Astrocyte (in vitro differentiated cells and primary cell): ENCODE results near the gene IGSF23. TPM values are rescaled to one million over a fixed set of nuclear protein-coding genes. Genes with fewer than 3 reads are reported as not detected.

Source experiments
- DNase-seq: peaks from one replicate; pipeline ENCODE4 v3.0.0-alpha.2; 2010; ENCODE audit warnings: low read depth
- FAIRE-seq: peaks from 2 replicates; lab custom pipeline; 2011; peaks lifted over from hg19 to GRCh38; lab: Jason Lieb, UNC
- H2AFZ ChIP-seq: 2 replicates; pipeline ENCODE4 v1.6.0; 2012; ENCODE audit warnings: low read depth, low read length, inconsistent platforms
- H3K27ac ChIP-seq: 2 replicates; pipeline ENCODE4 v1.5.1; 2011; ENCODE audit warnings: low read depth, low read length, inconsistent platforms
- H3K27me3 ChIP-seq: 2 replicates; pipeline ENCODE4 v1.6.0; 2011; ENCODE audit warnings: low read length, inconsistent platforms; ENCODE audit not compliant: insufficient read depth
- H3K36me3 ChIP-seq: 2 replicates; pipeline ENCODE4 v1.5.1; 2011; ENCODE audit warnings: low read length, inconsistent platforms; ENCODE audit not compliant: insufficient read depth
- H3K4me1 ChIP-seq: 2 replicates; pipeline ENCODE4 v1.5.1; 2011; ENCODE audit warnings: low read length, inconsistent platforms; ENCODE audit not compliant: insufficient read depth
- H3K4me2 ChIP-seq: 2 replicates; pipeline ENCODE4 v1.6.0; 2012; ENCODE audit warnings: low read length, inconsistent platforms
- H3K4me3 ChIP-seq: 2 replicates; pipeline ENCODE4 v1.5.1; 2011; ENCODE audit warnings: low read depth, mild to moderate bottlenecking, low read length, inconsistent platforms; ENCODE audit not compliant: insufficient read depth
- H3K79me2 ChIP-seq: 2 replicates; pipeline ENCODE4 v1.6.0; 2012; ENCODE audit warnings: mild to moderate bottlenecking, low read length, inconsistent platforms; ENCODE audit not compliant: insufficient read depth
- H3K9ac ChIP-seq: 2 replicates; pipeline ENCODE4 v1.6.0; 2012; ENCODE audit warnings: mild to moderate bottlenecking, low read length, inconsistent platforms
- H3K9me3 ChIP-seq: 2 replicates; pipeline ENCODE4 v1.5.1; 2012; ENCODE audit warnings: low read depth, mild to moderate bottlenecking, low read length, inconsistent platforms; ENCODE audit not compliant: insufficient read depth
- H4K20me1 ChIP-seq: 2 replicates; pipeline ENCODE4 v1.6.0; 2012; ENCODE audit warnings: low read length, inconsistent platforms; ENCODE audit not compliant: insufficient read depth
- H3K27ac Mint-ChIP-seq: one replicate; pipeline ENCODE4 v1.8.0; 2021; ENCODE audit warnings: mild to moderate bottlenecking, mixed read lengths; ENCODE audit not compliant: unreplicated experiment
- H3K27me3 Mint-ChIP-seq: one replicate; pipeline ENCODE4 v1.8.0; 2021; ENCODE audit warnings: low read depth, mixed read lengths; ENCODE audit not compliant: unreplicated experiment
- H3K36me3 Mint-ChIP-seq: one replicate; pipeline ENCODE4 v1.8.0; 2021; ENCODE audit warnings: low read depth, mixed read lengths; ENCODE audit not compliant: unreplicated experiment
- H3K4me1 Mint-ChIP-seq: one replicate; pipeline ENCODE4 v1.8.0; 2021; ENCODE audit warnings: low read depth, mixed read lengths; ENCODE audit not compliant: unreplicated experiment
- H3K4me3 Mint-ChIP-seq: one replicate; pipeline ENCODE4 v1.8.0; 2021; ENCODE audit warnings: mild to moderate bottlenecking, moderate library complexity, mixed read lengths; ENCODE audit not compliant: unreplicated experiment
- H3K9me3 Mint-ChIP-seq: one replicate; pipeline ENCODE4 v1.8.0; 2021; ENCODE audit warnings: mild to moderate bottlenecking, mixed read lengths; ENCODE audit not compliant: unreplicated experiment
- EZH2 ChIP-seq: IDR thresholded peaks from 2 replicates; pipeline ENCODE4 v1.6.1; 2012; ENCODE audit warnings: mild to moderate bottlenecking, low read length, inconsistent platforms; ENCODE audit not compliant: insufficient read depth
- total RNA-seq: library from RNA; stranded (reverse); gene quantifications from 2 replicates; pipeline ENCODE4 v1.2.1, GENCODE V29; 2021
- TF ChIP-seq, protein P1 (sequence below): IDR thresholded peaks from 2 replicates; pipeline ENCODE4 v1.5.1; 2011; ENCODE audit warnings: low read depth, mild to moderate bottlenecking, inconsistent platforms, low read length, moderate library complexity; ENCODE audit not compliant: insufficient read depth

Gene IGSF23
- total RNA-seq, 1 donor from 2014 or later = not detected

DNA sequence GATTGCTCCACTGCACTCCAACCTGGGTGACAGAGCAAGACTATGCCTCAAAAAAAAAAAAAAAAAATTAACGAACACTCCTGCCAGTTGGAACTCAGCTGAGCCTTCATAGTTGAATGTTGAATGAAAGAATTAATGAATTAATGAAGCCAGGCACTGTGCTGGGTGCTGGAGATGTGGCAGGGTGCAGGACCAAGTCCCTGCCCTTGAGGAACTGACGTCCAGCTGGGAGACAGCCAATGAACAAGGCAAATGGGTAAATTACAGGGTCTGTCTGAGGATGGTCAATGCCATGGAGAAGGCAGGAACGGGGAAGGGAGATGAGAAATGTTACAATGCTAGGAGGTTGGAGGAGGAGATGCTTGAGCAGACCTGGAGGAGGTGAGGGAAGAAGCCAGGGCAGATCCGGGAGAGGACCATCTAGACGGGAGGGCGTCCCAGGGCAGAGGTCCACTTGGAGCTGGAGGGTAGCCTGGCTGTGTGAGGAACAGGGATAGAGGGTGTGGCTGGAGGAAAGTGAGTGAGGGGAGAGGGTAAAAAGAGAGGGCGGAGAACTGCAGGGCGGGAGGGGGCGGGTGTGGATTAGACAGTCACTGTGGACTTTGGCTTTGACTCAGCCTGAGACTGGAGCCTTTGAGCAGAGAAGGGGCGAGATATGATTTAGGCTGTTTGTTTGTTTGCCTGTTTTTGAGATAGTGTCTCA is 16.8 kb upstream of the IGSF23 start:
- no peak overlapping the region for H3K27ac ChIP-seq
- no peaks in the 10 kb centered on the region for H3K4me1 ChIP-seq
- TF ChIP-seq, protein P1, sequence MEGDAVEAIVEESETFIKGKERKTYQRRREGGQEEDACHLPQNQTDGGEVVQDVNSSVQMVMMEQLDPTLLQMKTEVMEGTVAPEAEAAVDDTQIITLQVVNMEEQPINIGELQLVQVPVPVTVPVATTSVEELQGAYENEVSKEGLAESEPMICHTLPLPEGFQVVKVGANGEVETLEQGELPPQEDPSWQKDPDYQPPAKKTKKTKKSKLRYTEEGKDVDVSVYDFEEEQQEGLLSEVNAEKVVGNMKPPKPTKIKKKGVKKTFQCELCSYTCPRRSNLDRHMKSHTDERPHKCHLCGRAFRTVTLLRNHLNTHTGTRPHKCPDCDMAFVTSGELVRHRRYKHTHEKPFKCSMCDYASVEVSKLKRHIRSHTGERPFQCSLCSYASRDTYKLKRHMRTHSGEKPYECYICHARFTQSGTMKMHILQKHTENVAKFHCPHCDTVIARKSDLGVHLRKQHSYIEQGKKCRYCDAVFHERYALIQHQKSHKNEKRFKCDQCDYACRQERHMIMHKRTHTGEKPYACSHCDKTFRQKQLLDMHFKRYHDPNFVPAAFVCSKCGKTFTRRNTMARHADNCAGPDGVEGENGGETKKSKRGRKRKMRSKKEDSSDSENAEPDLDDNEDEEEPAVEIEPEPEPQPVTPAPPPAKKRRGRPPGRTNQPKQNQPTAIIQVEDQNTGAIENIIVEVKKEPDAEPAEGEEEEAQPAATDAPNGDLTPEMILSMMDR = no peak
- TF ChIP-seq EZH2 = no peak
- H4K20me1 ChIP-seq = no peaks in the 10 kb centered on the region
- H3K27me3 ChIP-seq = no peaks in the 10 kb centered on the region
- no peak for DNase-seq
- no peaks in the 10 kb centered on the region for H3K36me3 ChIP-seq
- no peaks in the 10 kb centered on the region for H3K9me3 ChIP-seq
- H3K4me2 ChIP-seq = no peak overlapping the region
- no peak for FAIRE-seq
- Mint-ChIP-seq H3K4me1 (peaks cover 8% of the 10 kb centered on the region), H3K36me3 (peaks cover 1% of the 10 kb centered on the region), H3K4me3 (no peak overlapping the region), H3K27me3 (peaks cover 3% of the 10 kb centered on the region), H3K27ac (no peak overlapping the region), H3K9me3 (peaks cover 4% of the 10 kb centered on the region)
- H2AFZ ChIP-seq = no peak overlapping the region
- H3K79me2 ChIP-seq = no peaks in the 10 kb centered on the region
- no peak overlapping the region for H3K9ac ChIP-seq
- H3K4me3 ChIP-seq = no peak overlapping the region

DNA sequence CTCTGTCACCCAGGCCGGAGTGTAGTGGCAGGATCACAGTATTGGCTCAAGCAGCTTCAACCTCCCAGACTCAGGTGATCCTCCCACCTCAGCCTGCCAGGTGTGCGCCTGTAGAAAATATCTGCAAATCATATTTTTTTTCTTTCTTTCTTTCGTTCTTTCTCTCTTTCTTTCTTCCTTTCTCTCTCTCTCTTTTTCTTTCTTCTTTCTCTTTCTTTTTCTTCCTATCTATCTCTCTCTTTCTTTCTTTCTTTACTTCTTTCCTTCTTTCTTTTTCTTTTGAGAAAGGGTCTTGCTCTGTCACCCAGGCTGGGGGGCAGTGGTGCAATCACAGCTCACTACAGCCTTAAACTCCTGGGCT is 16.3 kb upstream of the IGSF23 start:
- H3K27me3 ChIP-seq = no peaks in the 10 kb centered on the region
- H2AFZ ChIP-seq = no peak overlapping the region
- H3K4me1 ChIP-seq = no peaks in the 10 kb centered on the region
- Mint-ChIP-seq H3K27me3 (peaks cover 3% of the 10 kb centered on the region), H3K9me3 (peaks cover 4% of the 10 kb centered on the region), H3K36me3 (peaks cover 1% of the 10 kb centered on the region), H3K4me3 (no peak overlapping the region), H3K27ac (no peak overlapping the region), H3K4me1 (peaks cover 5% of the 10 kb centered on the region)
- no peaks in the 10 kb centered on the region for H3K9me3 ChIP-seq
- no peak overlapping the region for H3K4me3 ChIP-seq
- FAIRE-seq (no peak), DNase-seq (no peak)
- H3K9ac ChIP-seq = no peak overlapping the region
- no peak overlapping the region for H3K4me2 ChIP-seq
- H3K79me2 ChIP-seq = no peaks in the 10 kb centered on the region
- H4K20me1 ChIP-seq = no peaks in the 10 kb centered on the region
- no peak overlapping the region for H3K27ac ChIP-seq
- TF ChIP-seq, protein P1 = no peak
- TF ChIP-seq EZH2 = no peak
- H3K36me3 ChIP-seq = no peaks in the 10 kb centered on the region

DNA sequence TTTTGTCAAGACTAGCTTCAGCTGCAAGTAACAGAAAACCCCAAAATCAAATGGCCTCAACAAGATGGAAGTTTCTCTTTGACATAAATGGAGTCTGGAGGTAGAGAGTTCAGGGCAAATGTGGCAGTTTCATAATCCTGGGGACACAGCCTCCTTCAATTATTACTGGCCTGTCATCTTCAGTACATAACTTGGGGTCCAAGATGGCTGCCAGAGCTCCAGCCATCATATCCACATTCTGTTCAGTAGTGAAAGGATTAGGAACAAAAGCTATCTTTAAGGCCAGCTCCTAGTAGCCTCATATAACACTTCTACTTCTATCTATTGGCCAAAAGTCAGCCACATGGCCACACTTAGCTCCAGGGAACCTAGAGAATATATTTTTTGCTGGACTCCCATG is 15.0 kb upstream of the IGSF23 start:
- no peak for FAIRE-seq
- Histone ChIP-seq H3K9ac (no peak overlapping the region), H3K27ac (no peak overlapping the region), H3K4me1 (peaks cover 7% of the 10 kb centered on the region), H3K36me3 (no peaks in the 10 kb centered on the region), H3K79me2 (no peaks in the 10 kb centered on the region), H3K4me2 (no peak overlapping the region), H3K27me3 (no peaks in the 10 kb centered on the region), H3K9me3 (no peaks in the 10 kb centered on the region), H3K4me3 (no peak overlapping the region), H2AFZ (no peak overlapping the region), H4K20me1 (no peaks in the 10 kb centered on the region)
- no peaks in the 10 kb centered on the region for H3K4me1 Mint-ChIP-seq
- TF ChIP-seq, protein P1 = no peak
- no peak for TF ChIP-seq EZH2
- H3K36me3 Mint-ChIP-seq = peaks cover 1% of the 10 kb centered on the region
- H3K27me3 Mint-ChIP-seq = peaks cover 9% of the 10 kb centered on the region
- H3K4me3 Mint-ChIP-seq = no peak overlapping the region
- DNase-seq = no peak
- peaks cover 4% of the 10 kb centered on the region for H3K9me3 Mint-ChIP-seq
- H3K27ac Mint-ChIP-seq = no peak overlapping the region
